ENCODE measurements around the gene MTHFD1L. TPM values are rescaled to one million over a fixed set of nuclear protein-coding genes. Genes with fewer than 3 reads are reported as not detected.

MTHFD1L gene
- total RNA-seq, 6 experiments from 2014 or later: 67.5 to 88.7 (median 80.9) TPM

- Mint-ChIP-seq H3K4me1 (ENCODE audit: low read depth) (peaks cover 15% of the 10 kb centered on the region; the same call in 1 of the 2 replicates), H3K27me3 (ENCODE audit: insufficient read depth) (no peaks in the 10 kb centered on the region), H3K36me3 (ENCODE audit: low read depth) (peaks cover 14% of the 10 kb centered on the region), H3K9me3 (no peaks in the 10 kb centered on the region), H3K27ac (no peak overlapping the region), H3K4me3 (no peak overlapping the region)
- no peak for TF ChIP-seq CTCF (IDR thresholded peaks at IDR 0.05)
- no peak for DNase-seq
Observed at GRCh38 chr6:151088599-151088935, 223.1 kb downstream of the MTHFD1L start.

GRCh38 chr6:151088963-151089362 is 223.5 kb downstream of the MTHFD1L start:
- peaks cover 17% of the 10 kb centered on the region for H3K36me3 Mint-ChIP-seq (ENCODE audit: low read depth)
- H3K27ac Mint-ChIP-seq: no peak overlapping the region
- H3K4me3 Mint-ChIP-seq: no peak overlapping the region
- H3K9me3 Mint-ChIP-seq: no peaks in the 10 kb centered on the region
- no peaks in the 10 kb centered on the region for H3K27me3 Mint-ChIP-seq (ENCODE audit: insufficient read depth)
- H3K4me1 Mint-ChIP-seq (ENCODE audit: low read depth): peaks cover 14% of the 10 kb centered on the region; the same call in 1 of the 2 replicates
- no peak for TF ChIP-seq CTCF (IDR thresholded peaks at IDR 0.05)
- DNase-seq: no peak

- no peak for DNase-seq
- Mint-ChIP-seq H3K4me3 (no peak overlapping the region), H3K36me3 (ENCODE audit: low read depth) (peaks cover 20% of the 10 kb centered on the region), H3K27me3 (ENCODE audit: insufficient read depth) (no peaks in the 10 kb centered on the region), H3K9me3 (no peaks in the 10 kb centered on the region), H3K4me1 (ENCODE audit: low read depth) (peaks cover 10% of the 10 kb centered on the region; the same call in 1 of the 2 replicates), H3K27ac (no peak overlapping the region)
- no peak for TF ChIP-seq CTCF (IDR thresholded peaks at IDR 0.05)
Observed at GRCh38 chr6:151089978-151090377, 224.5 kb downstream of the MTHFD1L start.

- Mint-ChIP-seq H3K36me3 (ENCODE audit: low read depth) (peaks cover 33% of the 10 kb centered on the region), H3K9me3 (no peaks in the 10 kb centered on the region), H3K27ac (no peak overlapping the region), H3K4me1 (ENCODE audit: low read depth) (peaks cover 16% of the 10 kb centered on the region), H3K4me3 (no peak overlapping the region), H3K27me3 (ENCODE audit: insufficient read depth) (no peaks in the 10 kb centered on the region)
- no peak for DNase-seq
- TF ChIP-seq CTCF (IDR thresholded peaks at IDR 0.05): no peak
Observed at GRCh38 chr6:151091571-151091970, 226.1 kb downstream of the MTHFD1L start.

- no peaks in the 10 kb centered on the region for H3K27me3 Mint-ChIP-seq (ENCODE audit: insufficient read depth)
- TF ChIP-seq CTCF (IDR thresholded peaks at IDR 0.05): no peak
- H3K36me3 Mint-ChIP-seq (ENCODE audit: low read depth): peaks cover 43% of the 10 kb centered on the region
- H3K4me1 Mint-ChIP-seq (ENCODE audit: low read depth): peaks cover 20% of the 10 kb centered on the region
- no peaks in the 10 kb centered on the region for H3K9me3 Mint-ChIP-seq
- no peak overlapping the region for H3K27ac Mint-ChIP-seq
- no peak for DNase-seq
- H3K4me3 Mint-ChIP-seq: no peak overlapping the region
Observed at GRCh38 chr6:151092591-151092990, 227.1 kb downstream of the MTHFD1L start.

GRCh38 chr6:151093706-151094105 is 228.2 kb downstream of the MTHFD1L start:
- H3K4me3 Mint-ChIP-seq: no peak overlapping the region
- no peaks in the 10 kb centered on the region for H3K9me3 Mint-ChIP-seq
- H3K4me1 Mint-ChIP-seq (ENCODE audit: low read depth): peaks cover 20% of the 10 kb centered on the region
- H3K27ac Mint-ChIP-seq: no peak overlapping the region
- H3K36me3 Mint-ChIP-seq (ENCODE audit: low read depth): peaks cover 45% of the 10 kb centered on the region
- TF ChIP-seq CTCF (IDR thresholded peaks at IDR 0.05): no peak
- H3K27me3 Mint-ChIP-seq (ENCODE audit: insufficient read depth): no peaks in the 10 kb centered on the region
- no peak for DNase-seq
